Activated CD8-positive, alpha-beta memory T cell treated with anti-CD3 and anti-CD28 coated beads for 48 hours (primary cell): ENCODE results near the gene NME9.
"Not testable (repeated sequence)": the region's sequence is repeated elsewhere in the genome, so short reads cannot be mapped to it uniquely, and the experiment has no call there.

Experiments
- DNase-seq, 3 experiments: peaks; one replicate each; pipeline ENCODE4 v3.0.0-alpha.2; 2020; ENCODE audit warnings: low read depth in 2 of 3, low spot score in 2 of 3

Gene NME9

GRCh38 chr3:138329127-138329983 is at the start of gene NME9:
Gene NME9, minus strand, starts transcription at chr3:138329851. Its CDS starts 516 bp downstream, at chr3:138329335.
- peak; percentile 54 to 75 (median 65) for DNase-seq

- no peak for DNase-seq
Observed at GRCh38 chr3:138378990-138379389, 49.3 kb upstream of the NME9 start.

GRCh38 chr3:138378331-138378730 is 48.7 kb upstream of the NME9 start:
- no peak for DNase-seq

- no peak for DNase-seq
Observed at GRCh38 chr3:138377804-138378203, 48.2 kb upstream of the NME9 start.

- DNase-seq: not testable (repeated sequence)
Observed at GRCh38 chr3:138377212-138377611, 47.6 kb upstream of the NME9 start.

- no peak for DNase-seq
Observed at GRCh38 chr3:138376663-138377062, 47.0 kb upstream of the NME9 start.

- no peak for DNase-seq
Observed at GRCh38 chr3:138375447-138375846, 45.8 kb upstream of the NME9 start.

GRCh38 chr3:138374573-138375134 is 45.0 kb upstream of the NME9 start:
- DNase-seq: no peak

- no peak for DNase-seq
Observed at GRCh38 chr3:138373736-138374094, 44.1 kb upstream of the NME9 start.

GRCh38 chr3:138373087-138373735 is 43.6 kb upstream of the NME9 start:
- no peak for DNase-seq

GRCh38 chr3:138371070-138371965 is 41.7 kb upstream of the NME9 start:
- no peak for DNase-seq

GRCh38 chr3:138370321-138370720 is 40.7 kb upstream of the NME9 start:
- DNase-seq: no peak

GRCh38 chr3:138369151-138369900 is 39.7 kb upstream of the NME9 start:
- no peak for DNase-seq

GRCh38 chr3:138367911-138368310 is 38.3 kb upstream of the NME9 start:
- DNase-seq: no peak

- DNase-seq: no peak
Observed at GRCh38 chr3:138367326-138367850, 37.7 kb upstream of the NME9 start.

GRCh38 chr3:138366006-138366759 is 36.5 kb upstream of the NME9 start:
- DNase-seq: no peak

GRCh38 chr3:138365253-138365555 is 35.6 kb upstream of the NME9 start:
- no peak for DNase-seq

GRCh38 chr3:138364356-138365252 is 35.0 kb upstream of the NME9 start:
- no peak for DNase-seq

- DNase-seq: no peak
Observed at GRCh38 chr3:138363322-138363721, 33.7 kb upstream of the NME9 start.
